Spinal cord (tissue), 10 donors: ENCODE data around the gene EOGT. TPM values are rescaled to one million over a fixed set of nuclear protein-coding genes. Genes with fewer than 3 reads are reported as not detected.

Source experiments
- DNase-seq, 6 donors: peaks; one replicate each; pipeline versions ENCODE4 v3.0.0 to v3.0.0-alpha.2; 2013 to 2015; ENCODE audit warnings: low spot score in 6 of 6, low read depth in 4 of 6
- H3K27ac ChIP-seq: one replicate; pipeline ENCODE4 v1.5.1; 2013; ENCODE audit warnings: low read depth, low read length, control low read depth
- H3K27me3 ChIP-seq: one replicate; pipeline ENCODE4 v1.6.1; 2013; ENCODE audit warnings: low read length; ENCODE audit not compliant: control insufficient read depth, insufficient read depth
- H3K36me3 ChIP-seq: one replicate; pipeline ENCODE4 v1.6.1; 2013; ENCODE audit warnings: low read length; ENCODE audit not compliant: control insufficient read depth, insufficient read depth
- H3K4me1 ChIP-seq: one replicate; pipeline ENCODE4 v1.6.1; 2013; ENCODE audit warnings: low read length; ENCODE audit not compliant: control insufficient read depth, insufficient read depth
- H3K4me3 ChIP-seq: one replicate; pipeline ENCODE4 v1.5.1; 2013; ENCODE audit warnings: low read depth, low read length, control low read depth
- H3K9me3 ChIP-seq: one replicate; pipeline ENCODE4 v1.6.1; 2013; ENCODE audit warnings: low read length; ENCODE audit not compliant: control insufficient read depth, insufficient read depth
- WGBS: methylation state at CpG from one replicate; pipeline ENCODE4 v1.1.5; 2013; ENCODE audit warnings: missing lambda C conversion rate; ENCODE audit not compliant: insufficient coverage; 5-methylcytosine and 5-hydroxymethylcytosine counted together
- polyA plus RNA-seq, 2 donors: library from polyadenylated mRNA; unstranded; fragments of 120-200 nt; gene quantifications; one replicate each; pipeline ENCODE4 v1.2.1, GENCODE V29; 2013; ENCODE audit not compliant: insufficient read length in 2 of 2
- small RNA-seq: library from RNA; depleted of rRNA; stranded (forward); fragments of <200 nt; gene quantifications from one replicate; pipeline ENCODE3, GENCODE V24; 2014; ENCODE audit warnings: low replicate concordance
- total RNA-seq, 2 donors: library from RNA; depleted of rRNA in 1 of 2; stranded (reverse); fragments of 120-200 nt in 1 of 2; fragments of >200 nt in 1 of 2; gene quantifications; one replicate each; pipeline versions ENCODE4 v1.2.3 to v1.2.4, GENCODE V29; 2013 to 2014
- donor health status: healthy.

The EOGT gene
- total and polyA plus RNA-seq, 4 donors = 7.6 to 19.3 (median 13.2) TPM

DNA sequence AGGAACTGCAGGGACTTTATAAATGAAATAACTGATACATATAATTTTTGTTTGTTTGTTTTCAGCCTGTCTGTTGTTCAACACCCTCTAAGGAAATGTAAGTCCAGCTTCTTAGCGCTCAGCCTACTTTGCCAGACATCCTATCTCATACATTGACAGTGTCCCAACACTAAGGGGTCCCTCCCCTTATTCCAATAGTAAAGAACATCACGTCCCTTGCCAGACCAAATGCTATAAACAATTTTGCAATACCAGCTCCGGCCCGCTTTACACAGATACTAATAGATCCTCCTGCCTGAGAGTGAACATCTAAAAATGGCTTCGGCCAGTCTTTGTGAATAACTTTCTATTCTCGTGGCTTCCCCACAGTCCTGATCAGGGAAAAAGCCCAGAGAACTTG lies 76.6 kb downstream of the EOGT start:
- Histone ChIP-seq H3K27me3 (peaks cover 33% of the 10 kb centered on the region), H3K4me1 (peaks cover 11% of the 10 kb centered on the region), H3K9me3 (no peaks in the 10 kb centered on the region), H3K4me3 (no peak overlapping the region), H3K27ac (no peak overlapping the region), H3K36me3 (no peaks in the 10 kb centered on the region)
- no peak for DNase-seq
- 83% methylated on average over 4 of the region's 6 CpGs for WGBS

- peaks cover 19% of the 10 kb centered on the region for H3K4me1 ChIP-seq
- DNase-seq = no peak
- H3K27ac ChIP-seq = no peak overlapping the region
- no peak overlapping the region for H3K4me3 ChIP-seq
- no CpG with 5 or more reads among the region's 6 CpGs for WGBS
- no peaks in the 10 kb centered on the region for H3K36me3 ChIP-seq
- H3K27me3 ChIP-seq = peaks cover 44% of the 10 kb centered on the region
- no peaks in the 10 kb centered on the region for H3K9me3 ChIP-seq
These were observed 77.7 kb downstream of the EOGT start for GRCh38 chr3:68935778-68936177.

DNA sequence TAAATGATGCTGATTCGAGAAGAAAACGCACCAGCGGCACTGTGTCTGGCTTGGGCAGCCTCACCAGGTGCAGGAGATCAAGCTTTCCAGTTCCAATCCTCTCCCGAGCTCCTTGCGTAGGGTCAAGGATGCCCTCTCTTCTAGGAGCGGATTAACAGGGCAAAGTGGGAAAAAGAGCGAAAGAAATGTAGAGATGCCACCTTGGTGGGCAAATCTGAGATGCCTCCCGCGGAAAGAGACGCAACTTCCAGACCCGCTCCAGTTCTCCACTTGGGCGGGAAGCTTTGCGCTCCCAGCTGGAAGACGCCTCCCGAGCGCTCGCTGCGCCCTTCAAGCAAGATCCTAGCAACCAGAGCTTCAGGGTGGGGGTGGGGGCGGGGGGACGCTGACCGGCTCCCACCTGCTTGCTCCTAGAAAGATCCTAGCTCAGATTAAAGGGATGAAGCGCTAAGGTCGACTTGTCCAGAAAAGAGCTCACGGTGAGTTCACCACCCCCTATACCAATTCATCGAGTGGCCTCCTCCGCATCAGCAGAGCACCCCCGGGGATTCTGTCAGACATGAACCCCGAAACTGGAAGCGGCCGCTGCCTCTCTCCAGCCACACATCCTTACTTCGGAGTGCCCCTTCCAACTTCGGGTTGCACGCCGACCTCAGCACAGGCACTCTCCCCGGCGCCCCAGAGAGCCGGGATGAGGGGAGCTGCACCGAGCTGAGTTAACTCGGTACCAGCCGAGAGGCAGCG lies 81.9 kb downstream of the EOGT start:
- peak overlapping the region; percentile 26 for H3K4me3 ChIP-seq
- H3K27me3 ChIP-seq = peaks cover 45% of the 10 kb centered on the region
- no peak for DNase-seq
- no peaks in the 10 kb centered on the region for H3K36me3 ChIP-seq
- 4% methylated on average over 40 of the region's 41 CpGs for WGBS
- peaks cover 19% of the 10 kb centered on the region for H3K4me1 ChIP-seq
- H3K27ac ChIP-seq = no peak overlapping the region
- H3K9me3 ChIP-seq = no peaks in the 10 kb centered on the region

Small RNAs within 50 kb of the gene (small RNA-seq; reads per million reads assigned to genes)
- gene MIR3136 = not detected

Other genes starting within 250 kb of the EOGT start
- gene TAFA4, start 81.1 kb downstream of the EOGT start, total RNA-seq = 1 to 10 TPM in 1 of 2 donors, under 1 TPM in 1; 0.50 to 2.7 TPM
- 1 to 10 TPM; 1.4 to 1.5 TPM for gene TAFA4, start 81.1 kb downstream of the EOGT start, polyA plus RNA-seq
- 10 to 100 TPM; 41.1 to 46.5 TPM for gene TMF1, start 38.6 kb upstream of the EOGT start, total RNA-seq
- 10 to 100 TPM; 17.9 to 25.9 TPM for gene TMF1, start 38.6 kb upstream of the EOGT start, polyA plus RNA-seq
- 100 to 1,000 TPM in 1 of 2 donors, 10 to 100 TPM in 1; 63.4 to 119 TPM for gene UBA3, start 66.7 kb upstream of the EOGT start, total RNA-seq
- 10 to 100 TPM; 77.4 to 83.9 TPM for gene UBA3, start 66.7 kb upstream of the EOGT start, polyA plus RNA-seq
- 100 to 1,000 TPM; 101 to 124 TPM for gene ARL6IP5, start 71.3 kb upstream of the EOGT start, total RNA-seq
- 100 to 1,000 TPM; 129 to 160 TPM for gene ARL6IP5, start 71.3 kb upstream of the EOGT start, polyA plus RNA-seq
- under 1 TPM; 0.28 to 0.50 TPM for gene LMOD3, start 108.9 kb upstream of the EOGT start, total RNA-seq
- gene LMOD3, start 108.9 kb upstream of the EOGT start, polyA plus RNA-seq = under 1 TPM; 0.29 to 0.47 TPM